Neural crest cell (in vitro differentiated cells): ENCODE measurements around the gene CYP2B6. TPM values are rescaled to one million over a fixed set of nuclear protein-coding genes. Genes with fewer than 3 reads are reported as not detected.
"Not testable (repeated sequence)": the region's sequence is repeated elsewhere in the genome, so short reads cannot be mapped to it uniquely, and the experiment has no call there.

ENCODE experiments used
- DNase-seq: peaks from one replicate; pipeline ENCODE4 v3.0.0; 2021; ENCODE audit warnings: low read depth, mixed read lengths, low spot score
- H3K27ac Mint-ChIP-seq: one replicate; pipeline ENCODE4 v1.8.0; 2021; ENCODE audit warnings: mild to moderate bottlenecking, mixed read lengths; ENCODE audit not compliant: unreplicated experiment
- H3K27me3 Mint-ChIP-seq: 2 replicates; pipeline ENCODE4 v1.8.0; 2021; ENCODE audit warnings: low read depth, mild to moderate bottlenecking, mixed read lengths
- H3K36me3 Mint-ChIP-seq: 2 replicates; pipeline ENCODE4 v1.8.0; 2021; ENCODE audit warnings: low read depth, mild to moderate bottlenecking, mixed read lengths
- H3K4me1 Mint-ChIP-seq: 2 replicates; pipeline ENCODE4 v1.8.0; 2021; ENCODE audit warnings: mixed read lengths
- H3K4me3 Mint-ChIP-seq: one replicate; pipeline ENCODE4 v1.8.0; 2021; ENCODE audit warnings: mild to moderate bottlenecking, mixed read lengths
- H3K9me3 Mint-ChIP-seq: 2 replicates; pipeline ENCODE4 v1.8.0; 2021; ENCODE audit warnings: mixed read lengths
- total RNA-seq: library from RNA; stranded (reverse); gene quantifications from 2 replicates; pipeline ENCODE4 v1.2.1, GENCODE V29; 2021
- TF ChIP-seq, protein P1 (sequence below): fragments of 200-600 bp; sonication (generic); conservative IDR thresholded peaks from 2 replicates; pipeline ENCODE4 v1.5.0; 2021; ENCODE audit warnings: antibody characterized with exemption, mild to moderate bottlenecking

The CYP2B6 gene
- total RNA-seq, 1 donor from 2014 or later = not detected

DNA sequence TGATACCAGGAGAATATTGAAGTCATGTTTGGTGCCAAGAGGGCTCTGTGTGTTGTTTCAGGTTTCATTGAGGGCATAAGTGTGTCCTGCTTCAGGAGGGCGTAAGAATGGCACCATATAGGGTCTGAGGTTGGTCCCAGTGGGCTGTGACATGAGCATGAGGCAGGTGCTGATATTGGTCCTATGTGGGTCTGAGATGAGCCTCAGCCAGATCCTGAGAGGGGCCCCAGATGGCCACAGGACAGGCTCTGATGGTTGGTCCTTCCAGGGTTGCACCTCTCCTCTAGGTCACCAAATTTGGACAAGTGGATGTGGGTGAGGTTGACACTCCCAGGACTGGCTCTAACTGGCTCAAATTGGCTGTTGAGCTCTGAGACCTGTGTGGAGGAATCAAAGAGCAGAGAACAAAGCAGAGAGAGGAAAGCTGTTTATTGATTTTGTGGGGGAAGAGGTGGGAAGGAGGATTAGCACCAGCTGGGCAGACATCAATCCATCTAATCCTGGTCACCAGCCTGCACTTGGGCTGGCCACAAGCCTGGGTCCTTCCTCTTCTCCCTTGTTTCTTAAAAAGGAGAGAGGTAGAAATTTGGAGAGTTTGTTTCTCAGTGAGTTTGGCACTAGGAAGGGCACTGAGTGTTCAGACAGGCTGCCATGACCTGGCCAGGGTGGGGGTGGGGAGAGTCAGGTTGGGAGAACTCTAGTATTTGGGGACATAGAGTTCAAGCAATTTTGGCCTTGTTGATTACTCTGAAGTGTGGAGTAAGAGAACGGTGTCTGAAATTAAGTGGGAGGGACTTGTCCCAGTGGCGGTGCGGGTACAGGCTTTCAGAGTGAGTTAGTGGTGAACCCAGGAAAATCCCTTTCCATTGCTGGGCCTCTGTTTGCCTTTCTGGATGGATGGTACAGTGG is 38.7 kb downstream of the CYP2B6 start:
- Mint-ChIP-seq H3K36me3 (no peaks in the 10 kb centered on the region), H3K27ac (no peak overlapping the region), H3K27me3 (peaks cover 47% of the 10 kb centered on the region), H3K4me3 (no peak overlapping the region), H3K4me1 (no peaks in the 10 kb centered on the region), H3K9me3 (no peaks in the 10 kb centered on the region)
- no peak for DNase-seq
- TF ChIP-seq, protein P1, sequence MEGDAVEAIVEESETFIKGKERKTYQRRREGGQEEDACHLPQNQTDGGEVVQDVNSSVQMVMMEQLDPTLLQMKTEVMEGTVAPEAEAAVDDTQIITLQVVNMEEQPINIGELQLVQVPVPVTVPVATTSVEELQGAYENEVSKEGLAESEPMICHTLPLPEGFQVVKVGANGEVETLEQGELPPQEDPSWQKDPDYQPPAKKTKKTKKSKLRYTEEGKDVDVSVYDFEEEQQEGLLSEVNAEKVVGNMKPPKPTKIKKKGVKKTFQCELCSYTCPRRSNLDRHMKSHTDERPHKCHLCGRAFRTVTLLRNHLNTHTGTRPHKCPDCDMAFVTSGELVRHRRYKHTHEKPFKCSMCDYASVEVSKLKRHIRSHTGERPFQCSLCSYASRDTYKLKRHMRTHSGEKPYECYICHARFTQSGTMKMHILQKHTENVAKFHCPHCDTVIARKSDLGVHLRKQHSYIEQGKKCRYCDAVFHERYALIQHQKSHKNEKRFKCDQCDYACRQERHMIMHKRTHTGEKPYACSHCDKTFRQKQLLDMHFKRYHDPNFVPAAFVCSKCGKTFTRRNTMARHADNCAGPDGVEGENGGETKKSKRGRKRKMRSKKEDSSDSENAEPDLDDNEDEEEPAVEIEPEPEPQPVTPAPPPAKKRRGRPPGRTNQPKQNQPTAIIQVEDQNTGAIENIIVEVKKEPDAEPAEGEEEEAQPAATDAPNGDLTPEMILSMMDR = no peak

DNA sequence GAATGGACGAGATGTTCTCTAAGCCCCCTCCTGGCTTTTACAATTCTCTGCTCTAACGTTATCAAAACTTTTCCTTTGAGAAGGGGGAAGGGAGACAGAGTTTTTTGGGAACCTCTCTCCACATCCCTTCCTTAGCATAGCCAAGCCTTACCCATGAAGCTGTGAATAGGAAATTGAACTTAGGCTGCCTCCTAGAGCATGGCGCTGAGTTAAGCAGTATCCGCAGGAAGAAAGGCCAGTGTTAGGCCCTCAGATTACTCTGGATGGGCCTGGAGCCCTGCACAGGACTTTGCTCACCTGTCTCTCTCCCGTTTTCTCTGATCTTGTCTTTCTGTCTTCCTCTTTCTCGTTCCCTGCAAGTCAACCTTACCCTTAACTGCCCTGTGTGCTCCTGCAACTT is 39.6 kb downstream of the CYP2B6 start:
- DNase-seq = no peak
- Mint-ChIP-seq H3K4me1 (no peaks in the 10 kb centered on the region), H3K4me3 (no peak overlapping the region), H3K36me3 (no peaks in the 10 kb centered on the region), H3K27me3 (peaks cover 54% of the 10 kb centered on the region), H3K9me3 (no peaks in the 10 kb centered on the region), H3K27ac (peak overlapping the region; percentile 8)
- TF ChIP-seq, protein P1 = no peak

DNA sequence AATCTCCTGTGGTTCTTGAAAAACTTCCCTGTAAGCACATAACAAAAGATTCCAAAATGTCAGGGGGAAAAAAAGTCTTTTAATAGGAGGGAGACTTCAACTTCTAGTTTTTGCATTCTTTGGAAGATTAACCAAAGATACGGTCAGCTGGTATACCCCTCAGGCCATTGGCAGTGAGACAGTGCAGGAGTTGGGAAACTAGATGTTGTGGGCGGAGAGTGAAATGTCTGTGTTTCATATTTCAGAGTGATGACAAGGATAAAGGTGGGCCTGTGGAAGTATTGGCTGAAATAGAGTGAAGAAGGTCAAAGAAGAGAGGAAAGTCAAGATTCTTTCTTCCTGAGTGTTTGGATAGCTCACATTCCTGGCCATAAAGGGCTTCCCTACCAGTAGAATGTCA is 40.8 kb downstream of the CYP2B6 start:
- no peak overlapping the region for H3K4me3 Mint-ChIP-seq
- H3K36me3 Mint-ChIP-seq = no peaks in the 10 kb centered on the region
- H3K4me1 Mint-ChIP-seq = no peaks in the 10 kb centered on the region
- DNase-seq = no peak
- no peaks in the 10 kb centered on the region for H3K9me3 Mint-ChIP-seq
- H3K27ac Mint-ChIP-seq = no peak overlapping the region
- H3K27me3 Mint-ChIP-seq = peaks cover 52% of the 10 kb centered on the region
- TF ChIP-seq, protein P1 = no peak

DNA sequence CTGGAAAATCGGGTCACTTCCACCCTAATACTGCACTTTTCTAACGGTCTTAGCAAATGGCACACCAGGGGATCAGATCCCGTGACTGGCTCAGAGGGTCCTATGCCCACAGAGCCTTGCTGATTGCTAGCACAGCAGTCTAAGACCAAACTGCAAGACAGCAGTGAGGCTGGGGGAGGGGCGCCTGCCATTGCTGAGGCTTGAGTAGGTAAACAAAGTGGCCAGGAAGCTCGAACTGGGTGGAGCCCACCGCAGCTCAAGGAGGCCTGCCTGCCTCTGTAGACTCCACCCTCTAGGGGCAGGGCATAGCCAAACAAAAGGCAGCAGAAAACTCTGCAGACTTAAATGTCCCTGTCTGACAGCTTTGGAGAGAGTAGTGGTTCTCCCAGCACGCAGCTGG is 42.2 kb downstream of the CYP2B6 start:
- not testable (repeated sequence) for H3K9me3 Mint-ChIP-seq, H3K4me3 Mint-ChIP-seq, H3K27ac Mint-ChIP-seq, H3K36me3 Mint-ChIP-seq, DNase-seq, H3K4me1 Mint-ChIP-seq
- H3K27me3 Mint-ChIP-seq = peaks cover 54% of the 10 kb centered on the region

DNA sequence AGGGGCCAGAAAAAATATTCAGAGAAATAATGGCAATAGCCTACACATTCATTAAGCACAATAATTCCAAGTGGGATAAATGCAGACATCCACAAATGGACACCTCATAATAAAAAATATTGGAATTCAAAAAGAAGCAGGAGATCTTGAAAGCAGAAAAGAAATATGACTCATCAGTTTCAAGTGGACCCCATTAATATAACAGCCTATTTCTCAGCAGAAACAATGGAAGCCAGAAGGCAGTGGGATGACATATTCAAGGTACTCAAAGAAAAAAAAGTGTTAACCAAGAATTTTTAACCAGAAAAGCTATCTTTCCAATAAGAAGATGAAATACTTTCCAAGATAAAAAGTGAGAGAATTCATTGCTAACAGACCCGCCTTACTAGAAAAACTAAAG is 48.7 kb downstream of the CYP2B6 start:
- Mint-ChIP-seq H3K27me3 (peaks cover 43% of the 10 kb centered on the region), H3K4me1 (no peaks in the 10 kb centered on the region), H3K4me3 (no peak overlapping the region), H3K27ac (no peak overlapping the region), H3K36me3 (no peaks in the 10 kb centered on the region), H3K9me3 (peaks cover 5% of the 10 kb centered on the region)
- TF ChIP-seq, protein P1 = no peak
- DNase-seq = no peak

DNA sequence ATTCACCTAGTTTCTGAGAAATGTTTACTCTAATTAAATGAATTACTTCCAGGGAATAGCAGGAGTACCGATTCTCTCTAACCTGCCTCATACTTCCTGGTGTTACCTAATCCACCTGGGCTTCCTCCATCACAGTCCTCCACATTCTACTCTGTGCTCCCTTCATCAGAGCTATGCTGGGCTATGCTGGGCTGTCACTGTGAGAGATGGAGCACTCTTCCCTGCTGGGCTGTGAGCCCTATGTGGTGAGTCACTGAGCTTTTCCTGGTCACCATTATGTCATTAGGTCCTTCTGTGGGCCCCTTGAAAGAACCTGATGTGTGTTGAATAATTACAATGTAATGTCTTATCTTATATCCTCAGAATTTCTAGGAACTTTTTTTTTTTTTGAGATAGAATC is 54.0 kb downstream of the CYP2B6 start:
- H3K27me3 Mint-ChIP-seq = peaks cover 24% of the 10 kb centered on the region
- H3K36me3 Mint-ChIP-seq, H3K27ac Mint-ChIP-seq, DNase-seq, H3K4me3 Mint-ChIP-seq, H3K9me3 Mint-ChIP-seq, H3K4me1 Mint-ChIP-seq: not testable (repeated sequence)
